HCT116 (cell line): ENCODE measurements around the gene THSD4. TPM values are rescaled to one million over a fixed set of nuclear protein-coding genes. Genes with fewer than 3 reads are reported as not detected.
A peak's percentile ranks its signal among the peaks of the same experiment; 100 is the strongest.

Source experiments
- ATAC-seq: fragments of 200-7000 bp; cut with Tn5 transposase; 2 replicates; pipeline ENCODE4 v1.9.1; 2020; ENCODE audit warnings: mild to moderate bottlenecking, moderate library complexity
- BruUV-seq: library from RNA; stranded (reverse); fragments of 400-500 nt; replicated peaks from 2 replicates; lab custom pipeline; 2021; lab: Mats Ljungman, UMichigan
- CTCF ChIA-PET: fragments of 300-600 bp; sonication (Branson Sonifier 250); formaldehyde crosslinking; loops from one replicate; lab custom pipeline; 2021; ENCODE audit warnings: antibody characterized with exemption; lab: Charles Lee
- POLR2A ChIA-PET: fragments of 300-600, 350-600 bp; sonication (Branson Sonifier 250); formaldehyde crosslinking; loops from one replicate; lab custom pipeline; 2021; ENCODE audit warnings: antibody characterized with exemption; lab: Charles Lee
- RAD21 ChIA-PET, 2 experiments: fragments of 300-600 bp; sonication (Branson Sonifier 250); formaldehyde crosslinking; loops; one replicate each; lab custom pipeline; 2023; ENCODE audit warnings: low total read pairs in 2 of 2; ENCODE audit not compliant: uncharacterized antibody in 2 of 2, unreplicated experiment in 2 of 2, low non-redundant PET in 1 of 2; lab: Charles Lee
- DNase-seq: peaks from one replicate; pipeline ENCODE4 v3.0.0-alpha.2; 2010; ENCODE audit warnings: low read depth, low spot score
- H2AFZ ChIP-seq: fragments of 200-600 bp; shearing (Covaris generic), sonication (generic); 2 replicates; pipeline ENCODE4 v1.6.1; 2017; ENCODE audit warnings: low read depth, mixed run types, mixed read lengths, antibody characterized with exemption, low read length; ENCODE audit not compliant: poor library complexity, severe bottlenecking
- H3K27ac ChIP-seq: 2 replicates; pipeline ENCODE4 v1.5.1; 2012; ENCODE audit warnings: low read depth, low read length
- H3K27me3 ChIP-seq: fragments of 200-600 bp; sonication (generic); 2 replicates; pipeline ENCODE4 v1.6.1; 2016; ENCODE audit warnings: mixed run types, low read length, mixed read lengths; ENCODE audit not compliant: insufficient read depth
- H3K36me3 ChIP-seq, 2 experiments: fragments of 200-500 bp in 1 of 2; fragments of 200-600 bp in 1 of 2; sonication (Bioruptor generic) in 1 of 2; sonication (generic) in 1 of 2; 2 replicates each; pipeline versions ENCODE4 v1.5.1 to v1.6.1; 2014 to 2016; ENCODE audit warnings: low read length in 2 of 2, inconsistent platforms in 1 of 2, mixed read lengths in 1 of 2, mixed run types in 1 of 2; ENCODE audit not compliant: insufficient read depth in 2 of 2, control insufficient read depth in 1 of 2
- H3K4me1 ChIP-seq, 2 experiments: fragments of 200-600 bp in 1 of 2; sonication (generic) in 1 of 2; 2 replicates each; pipeline versions ENCODE4 v1.5.1 to v1.6.1; 2012 to 2017; ENCODE audit warnings: low read length in 2 of 2, inconsistent platforms in 1 of 2, mild to moderate bottlenecking in 1 of 2, mixed read lengths in 1 of 2, mixed run types in 1 of 2, moderate library complexity in 1 of 2; ENCODE audit not compliant: insufficient read depth in 2 of 2, control insufficient read depth in 1 of 2
- H3K4me2 ChIP-seq: fragments of 200-600 bp; sonication (generic); 2 replicates; pipeline ENCODE4 v1.6.1; 2017; ENCODE audit warnings: mixed run types, low read length, mixed read lengths
- H3K4me3 ChIP-seq, 2 experiments: fragments of 200-600 bp in 1 of 2; sonication (generic) in 1 of 2; replicated peaks in 1 of 2; 2 replicates each; pipeline ENCODE4 v1.5.1; 2011 to 2016; ENCODE audit warnings: low read length in 2 of 2, control low read depth in 1 of 2, low read depth in 1 of 2, mild to moderate bottlenecking in 1 of 2, mixed read lengths in 1 of 2, mixed run types in 1 of 2
- H3K79me2 ChIP-seq: fragments of 200-600 bp; sonication (generic); 2 replicates; pipeline ENCODE4 v1.6.1; 2017; ENCODE audit warnings: mild to moderate bottlenecking, mixed run types, low read length, moderate library complexity, mixed read lengths; ENCODE audit not compliant: insufficient read depth
- H3K9ac ChIP-seq: fragments of 200-600 bp; sonication (generic); 2 replicates; pipeline ENCODE4 v1.6.1; 2016; ENCODE audit warnings: low read length, mixed read lengths
- H3K9me2 ChIP-seq: fragments of 200-600 bp; sonication (generic), shearing (Covaris generic); 2 replicates; pipeline ENCODE4 v1.6.1; 2017; ENCODE audit warnings: mixed run types, mild to moderate bottlenecking, moderate library complexity; ENCODE audit not compliant: insufficient read depth
- H3K9me3 ChIP-seq, 2 experiments: fragments of 200-500 bp in 1 of 2; fragments of 200-600 bp in 1 of 2; sonication (Bioruptor generic) in 1 of 2; sonication (generic) in 1 of 2; 2 replicates each; pipeline ENCODE4 v1.6.1; 2014 to 2017; ENCODE audit warnings: low read length in 2 of 2, mixed read lengths in 2 of 2, inconsistent platforms in 1 of 2, low read depth in 1 of 2, mild to moderate bottlenecking in 1 of 2, mixed run types in 1 of 2, moderate library complexity in 1 of 2; ENCODE audit not compliant: control insufficient read depth in 1 of 2, insufficient read depth in 1 of 2
- H4K20me1 ChIP-seq: fragments of 200-600 bp; sonication (generic), shearing (Covaris generic); 2 replicates; pipeline ENCODE4 v1.6.1; 2017; ENCODE audit warnings: mixed run types, mild to moderate bottlenecking, moderate library complexity; ENCODE audit not compliant: insufficient read depth
- CEBPB ChIP-seq: IDR thresholded peaks from 2 replicates; pipeline ENCODE4 v1.6.1; 2012; ENCODE audit warnings: low read depth
- CTCF ChIP-seq, 3 experiments: fragments of 200-600 bp in 1 of 3; sonication (generic) in 1 of 3; IDR thresholded peaks in 2 of 3; conservative IDR thresholded peaks in 1 of 3; 2 replicates each; pipeline ENCODE4 v1.5.1; 2012 to 2017; ENCODE audit warnings: low read depth in 2 of 3, low read length in 2 of 3, antibody characterized with exemption in 1 of 3, borderline replicate concordance in 1 of 3, control low read depth in 1 of 3, mild to moderate bottlenecking in 1 of 3, mixed read lengths in 1 of 3, mixed run types in 1 of 3, moderate library complexity in 1 of 3; ENCODE audit not compliant: insufficient read depth in 1 of 3
- EZH2 ChIP-seq: fragments of 200-600 bp; sonication (generic); IDR thresholded peaks from 2 replicates; pipeline ENCODE4 v1.6.1; 2017; ENCODE audit warnings: antibody characterized with exemption, mixed run types
- RAD21 ChIP-seq: IDR thresholded peaks from 2 replicates; pipeline ENCODE4 v1.6.1; 2012; ENCODE audit warnings: low read depth, mild to moderate bottlenecking
- REST ChIP-seq: IDR thresholded peaks from 2 replicates; pipeline ENCODE4 v1.6.1; 2012; ENCODE audit warnings: low read depth
- SIN3A ChIP-seq: IDR thresholded peaks from 2 replicates; pipeline ENCODE4 v1.6.1; 2012; ENCODE audit warnings: low read depth
- SP1 ChIP-seq: IDR thresholded peaks from 2 replicates; pipeline ENCODE4 v1.6.1; 2012; ENCODE audit warnings: low read depth
- TCF7L2 ChIP-seq: IDR thresholded peaks from 2 replicates; pipeline ENCODE4 v1.7.0; 2011; ENCODE audit warnings: borderline replicate concordance, inconsistent platforms; ENCODE audit not compliant: insufficient read depth, insufficient read length; ENCODE audit errors: extremely low read depth
- ZNF274 ChIP-seq: fragments of 200-500 bp; sonication (Bioruptor generic); IDR thresholded peaks from 2 replicates; pipeline ENCODE4 v1.6.1; 2014; ENCODE audit warnings: mild to moderate bottlenecking, low read depth, low read length, inconsistent platforms
- intact Hi-C: fragments of 100-400 bp; cut with micrococcal nuclease; formaldehyde crosslinking; loops from 2 replicates; pipeline ENCODE4 v1.10.0; 2022
- total RNA-seq: library from RNA; stranded (reverse); gene quantifications from one replicate; pipeline ENCODE4 v1.2.1, GENCODE V29; 2021; ENCODE audit not compliant: unreplicated experiment
- TF ChIP-seq, protein P1 (sequence below): IDR thresholded peaks from 2 replicates; pipeline ENCODE4 v1.6.1; 2011; ENCODE audit warnings: mild to moderate bottlenecking, low read length, moderate library complexity; ENCODE audit not compliant: insufficient replicate concordance; ENCODE audit errors: extremely low read depth
- TF ChIP-seq, protein P2 (sequence below): IDR thresholded peaks from 2 replicates; pipeline ENCODE4 v1.6.1; 2012

THSD4 gene
- total RNA-seq, 1 experiment from 2014 or later: 30.5 TPM

DNA sequence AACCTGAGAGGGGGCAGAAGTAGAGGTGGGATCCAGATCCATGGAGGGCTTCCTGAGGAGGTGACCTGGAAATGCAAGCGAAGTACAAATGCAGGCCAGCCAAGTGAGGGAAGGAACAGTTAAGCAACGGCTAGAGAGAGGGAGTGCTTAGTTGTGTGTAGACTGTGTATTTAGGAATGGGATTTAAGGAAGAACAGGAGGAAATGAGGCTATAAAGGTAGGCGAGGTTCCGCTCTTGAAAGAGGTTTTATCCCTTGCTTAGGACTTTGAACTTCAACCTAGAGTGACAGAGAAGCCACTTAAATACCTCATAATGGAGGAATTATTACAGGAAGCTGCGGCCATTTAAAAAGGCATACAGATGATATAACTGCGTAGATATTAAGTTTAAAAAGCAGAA lies 295.1 kb downstream of the THSD4 start:
- ChIA-PET RAD21 (no interaction called here), CTCF (no interaction called here), POLR2A (no interaction called here)
- H3K36me3 ChIP-seq: no peaks in the 10 kb centered on the region
- H3K27ac ChIP-seq: peak overlapping the region; percentile 68
- intact Hi-C loops: no loop called here
- H3K4me1 ChIP-seq: peaks cover 17 to 28% of the 10 kb centered on the region in 2 experiments
- no peaks in the 10 kb centered on the region for H3K79me2 ChIP-seq
- no TSS peak for BruUV-seq
- no peaks in the 10 kb centered on the region for H3K9me3 ChIP-seq
- TF ChIP-seq RAD21 (no peak), CTCF (IDR thresholded peaks at IDR 0.05 in 2 of 3, conservative IDR thresholded peaks at IDR 0.05 in 1 of 3; ENCODE audit: borderline replicate concordance in 1 of 3, insufficient read depth in 1 of 3, low read depth in 2 of 3, low read length in 2 of 3) (no peak), EZH2 (no peak), ZNF274 (no peak), SIN3A (no peak), TCF7L2 (no peak), CEBPB (no peak), SP1 (no peak), REST (no peak)
- TF ChIP-seq, protein P1, sequence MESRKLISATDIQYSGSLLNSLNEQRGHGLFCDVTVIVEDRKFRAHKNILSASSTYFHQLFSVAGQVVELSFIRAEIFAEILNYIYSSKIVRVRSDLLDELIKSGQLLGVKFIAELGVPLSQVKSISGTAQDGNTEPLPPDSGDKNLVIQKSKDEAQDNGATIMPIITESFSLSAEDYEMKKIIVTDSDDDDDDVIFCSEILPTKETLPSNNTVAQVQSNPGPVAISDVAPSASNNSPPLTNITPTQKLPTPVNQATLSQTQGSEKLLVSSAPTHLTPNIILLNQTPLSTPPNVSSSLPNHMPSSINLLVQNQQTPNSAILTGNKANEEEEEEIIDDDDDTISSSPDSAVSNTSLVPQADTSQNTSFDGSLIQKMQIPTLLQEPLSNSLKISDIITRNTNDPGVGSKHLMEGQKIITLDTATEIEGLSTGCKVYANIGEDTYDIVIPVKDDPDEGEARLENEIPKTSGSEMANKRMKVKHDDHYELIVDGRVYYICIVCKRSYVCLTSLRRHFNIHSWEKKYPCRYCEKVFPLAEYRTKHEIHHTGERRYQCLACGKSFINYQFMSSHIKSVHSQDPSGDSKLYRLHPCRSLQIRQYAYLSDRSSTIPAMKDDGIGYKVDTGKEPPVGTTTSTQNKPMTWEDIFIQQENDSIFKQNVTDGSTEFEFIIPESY: no peak
- TF ChIP-seq, protein P2, sequence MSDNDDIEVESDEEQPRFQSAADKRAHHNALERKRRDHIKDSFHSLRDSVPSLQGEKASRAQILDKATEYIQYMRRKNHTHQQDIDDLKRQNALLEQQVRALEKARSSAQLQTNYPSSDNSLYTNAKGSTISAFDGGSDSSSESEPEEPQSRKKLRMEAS: no peak
- H3K27me3 ChIP-seq: no peaks in the 10 kb centered on the region
- 0 out of 2 replicates have a peak overlapping the region, but pooled peaks have one; percentile 8 for H3K4me2 ChIP-seq
- no peak overlapping the region for H3K4me3 ChIP-seq
- ATAC-seq: peak; percentile 34; the same call in 1 of the 2 replicates
- no peaks in the 10 kb centered on the region for H4K20me1 ChIP-seq
- H2AFZ ChIP-seq: no peak overlapping the region
- no peak for DNase-seq
- no peaks in the 10 kb centered on the region for H3K9me2 ChIP-seq
- H3K9ac ChIP-seq: no peak overlapping the region; the same call in 1 of the 2 replicates
